ENCODE data around the gene TNNI2.
"Not testable (repeated sequence)": the region's sequence is repeated elsewhere in the genome, so short reads cannot be mapped to it uniquely, and the experiment has no call there.

Gene TNNI2

DNA sequence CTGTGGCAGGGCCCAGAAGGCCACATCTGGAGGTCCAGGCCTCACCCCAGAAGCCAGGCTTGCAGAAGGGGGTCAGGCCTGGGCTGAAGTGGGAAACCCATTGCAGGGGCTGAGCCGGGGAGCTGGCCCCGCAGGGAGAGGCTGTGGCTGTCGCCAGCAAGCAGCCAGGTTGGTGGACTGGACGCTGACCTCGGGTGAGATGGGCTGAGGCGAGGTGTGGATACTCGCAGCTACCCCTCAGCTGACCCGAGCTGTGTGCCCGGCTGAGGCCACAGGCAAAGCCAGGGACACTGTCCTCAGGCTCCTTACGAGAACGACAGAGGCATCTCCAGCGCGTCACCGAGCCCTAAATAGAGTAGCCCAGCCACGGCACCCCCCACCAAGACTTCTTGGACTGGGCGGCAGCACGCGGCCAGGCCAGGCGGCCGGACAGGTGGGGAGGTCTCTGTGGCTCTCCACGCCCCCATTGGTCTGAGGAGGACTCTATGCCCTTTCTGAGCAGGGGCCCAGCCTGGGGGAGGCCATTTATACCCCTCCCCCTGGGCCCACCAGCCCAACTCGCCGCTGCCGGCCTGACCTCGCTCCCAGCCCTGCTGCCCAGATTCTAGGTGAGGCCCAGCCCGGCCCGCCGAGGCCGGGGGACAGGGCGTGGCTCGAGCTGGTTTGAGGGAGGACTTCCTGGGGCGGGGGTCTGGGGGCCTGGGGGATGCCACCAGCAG, at the start of gene TNNI2:
Gene TNNI2 (plus strand): TSS at position 556 of the 719 bp plus-strand sequence. CDS start 716 bp downstream, outside the sequence.
- no peaks in the 10 kb centered on the region for H3K36me3 ChIP-seq (ENCODE audit: control insufficient read depth in 2 of 2, insufficient read depth in 2 of 2, low read length in 2 of 2)
- no peaks in the 10 kb centered on the region for H3K27me3 ChIP-seq (ENCODE audit: control insufficient read depth in 1 of 2, insufficient read depth in 2 of 2, low read length in 2 of 2)
- no peak within 1 kb of the TSS for H3K27ac ChIP-seq (ENCODE audit: low read length)
- no peak within 1 kb of the TSS for H3K4me3 ChIP-seq (ENCODE audit: low read length in 2 of 2)
- no peaks in the 10 kb centered on the region for H3K9me3 ChIP-seq (ENCODE audit: control insufficient read depth in 2 of 2, low read length in 2 of 2)
- peaks cover 3% of the 10 kb centered on the region for H3K4me1 ChIP-seq (ENCODE audit: control insufficient read depth, insufficient read depth, low read length)
- no peak within 1 kb of the TSS for H3K9ac ChIP-seq (ENCODE audit: low read length in 2 of 2)

DNA sequence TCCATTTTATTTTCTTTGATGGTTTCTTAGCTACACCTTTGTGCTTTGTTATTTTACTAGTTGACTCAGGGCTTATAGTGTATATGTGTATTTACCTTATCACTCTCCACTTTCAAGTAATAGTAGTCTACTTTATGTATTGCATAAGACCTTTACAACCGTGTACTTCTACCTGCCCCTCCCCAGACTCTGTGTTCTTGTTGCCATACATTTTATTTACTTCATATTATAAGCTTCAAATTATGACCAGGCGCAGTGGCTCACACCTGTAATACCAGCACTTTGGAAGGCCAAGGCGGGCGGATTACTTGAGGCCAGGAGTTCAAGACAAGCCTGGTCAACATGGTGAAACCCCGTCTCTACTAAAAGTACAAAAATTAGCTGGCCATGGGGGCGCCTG, 46.9 kb upstream of the TNNI2 start:
- Histone ChIP-seq H3K27me3 (ENCODE audit: control insufficient read depth in 1 of 2, insufficient read depth in 2 of 2, low read length in 2 of 2) (peaks cover 5 to 6% of the 10 kb centered on the region in 2 donors), H3K4me1 (ENCODE audit: control insufficient read depth, insufficient read depth, low read length) (no peaks in the 10 kb centered on the region), H3K4me3 (ENCODE audit: low read length in 2 of 2) (no peak overlapping the region), H3K9me3 (ENCODE audit: control insufficient read depth in 2 of 2, low read length in 2 of 2) (peaks cover 0 to 2% of the 10 kb centered on the region in 2 donors), H3K27ac (ENCODE audit: low read length) (no peak overlapping the region), H3K9ac (ENCODE audit: low read length in 2 of 2) (no peak overlapping the region), H3K36me3 (ENCODE audit: control insufficient read depth in 2 of 2, insufficient read depth in 2 of 2, low read length in 2 of 2) (no peaks in the 10 kb centered on the region)

DNA sequence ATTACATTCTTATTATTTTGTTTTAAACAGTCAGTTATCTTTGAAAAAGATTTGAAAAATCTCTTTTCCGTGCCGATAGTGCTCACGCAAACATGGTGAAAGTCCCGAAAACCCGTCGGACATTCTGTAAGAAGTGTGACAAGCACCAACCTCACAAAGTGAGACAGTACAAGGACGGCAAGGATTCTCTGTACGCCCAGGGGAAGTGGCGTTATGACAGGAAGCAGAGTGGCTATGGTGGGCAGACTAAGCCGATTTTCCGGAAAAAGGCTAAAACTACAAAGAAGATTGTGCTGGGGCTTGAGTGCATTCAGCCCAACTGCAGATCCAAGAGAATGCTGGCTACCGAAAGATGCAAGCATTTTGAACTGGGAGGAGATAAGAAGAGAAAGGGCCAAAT, 46.3 kb upstream of the TNNI2 start:
- H3K4me1 ChIP-seq (ENCODE audit: control insufficient read depth, insufficient read depth, low read length), result no peaks in the 10 kb centered on the region
- H3K27ac ChIP-seq (ENCODE audit: low read length), result no peak overlapping the region
- no peak overlapping the region for H3K9ac ChIP-seq (ENCODE audit: low read length in 2 of 2)
- peaks cover 5 to 6% of the 10 kb centered on the region in 2 donors for H3K27me3 ChIP-seq (ENCODE audit: control insufficient read depth in 1 of 2, insufficient read depth in 2 of 2, low read length in 2 of 2)
- peaks cover 0 to 2% of the 10 kb centered on the region in 2 donors for H3K9me3 ChIP-seq (ENCODE audit: control insufficient read depth in 2 of 2, low read length in 2 of 2)
- no peaks in the 10 kb centered on the region for H3K36me3 ChIP-seq (ENCODE audit: control insufficient read depth in 2 of 2, insufficient read depth in 2 of 2, low read length in 2 of 2)
- no peak overlapping the region for H3K4me3 ChIP-seq (ENCODE audit: low read length in 2 of 2)

DNA sequence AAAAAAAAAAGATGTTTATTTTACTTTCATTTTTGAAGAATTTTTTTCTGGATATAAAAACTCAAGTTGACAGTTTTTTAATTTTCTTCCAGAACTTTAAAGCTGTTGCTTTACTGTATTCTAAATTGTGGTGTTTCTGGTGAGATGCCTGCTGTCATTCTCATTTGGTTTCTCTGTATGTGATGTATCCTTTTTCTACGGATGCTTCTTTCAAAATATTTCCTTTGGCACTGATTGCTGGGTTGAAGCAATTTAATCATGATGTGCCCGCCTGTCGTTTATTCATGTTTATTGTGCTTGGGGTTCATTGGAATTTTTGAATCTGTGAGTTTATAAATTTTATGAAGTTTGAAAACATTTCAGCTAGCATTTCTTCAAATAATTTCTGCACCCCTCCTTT, 45.7 kb upstream of the TNNI2 start:
- H3K4me3 ChIP-seq (ENCODE audit: low read length in 2 of 2), result no peak overlapping the region
- peaks cover 0 to 2% of the 10 kb centered on the region in 2 donors for H3K9me3 ChIP-seq (ENCODE audit: control insufficient read depth in 2 of 2, low read length in 2 of 2)
- no peaks in the 10 kb centered on the region for H3K36me3 ChIP-seq (ENCODE audit: control insufficient read depth in 2 of 2, insufficient read depth in 2 of 2, low read length in 2 of 2)
- H3K27me3 ChIP-seq (ENCODE audit: control insufficient read depth in 1 of 2, insufficient read depth in 2 of 2, low read length in 2 of 2), result peaks cover 5 to 6% of the 10 kb centered on the region in 2 donors
- H3K4me1 ChIP-seq (ENCODE audit: control insufficient read depth, insufficient read depth, low read length), result no peaks in the 10 kb centered on the region
- no peak overlapping the region for H3K27ac ChIP-seq (ENCODE audit: low read length)
- no peak overlapping the region for H3K9ac ChIP-seq (ENCODE audit: low read length in 2 of 2)

DNA sequence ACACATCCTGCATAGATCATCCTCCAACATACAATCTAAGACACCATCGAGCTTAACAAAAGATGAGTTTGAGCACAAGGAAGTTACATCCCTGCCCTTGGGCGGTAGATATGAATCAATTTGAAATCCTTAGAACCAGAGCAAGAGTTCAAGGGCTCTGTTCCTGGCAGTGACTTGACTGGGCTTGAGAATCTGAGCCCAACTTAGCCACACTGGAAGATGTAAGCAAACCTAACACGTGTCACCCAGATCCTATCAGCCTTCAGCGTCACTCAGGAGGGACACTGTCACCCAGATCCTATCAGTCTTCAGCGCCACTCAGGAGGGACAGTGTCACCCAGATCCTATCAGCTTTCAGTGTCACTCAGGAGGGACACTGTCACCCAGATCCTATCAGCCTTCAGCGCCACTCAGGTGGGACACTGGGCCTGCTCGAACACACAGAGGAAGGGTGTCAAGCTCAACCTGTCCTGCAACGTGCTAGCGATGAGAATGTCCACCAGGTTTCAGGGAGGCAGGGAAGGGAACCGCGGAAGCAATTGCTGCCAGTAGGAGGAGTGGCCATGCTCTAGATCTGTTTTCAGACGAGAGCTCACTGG, 42.3 kb upstream of the TNNI2 start:
- Histone ChIP-seq H3K9ac (ENCODE audit: low read length in 2 of 2) (no peak overlapping the region), H3K4me1 (ENCODE audit: control insufficient read depth, insufficient read depth, low read length) (no peaks in the 10 kb centered on the region), H3K27me3 (ENCODE audit: control insufficient read depth in 1 of 2, insufficient read depth in 2 of 2, low read length in 2 of 2) (peaks cover 5 to 6% of the 10 kb centered on the region in 2 donors), H3K4me3 (ENCODE audit: low read length in 2 of 2) (no peak overlapping the region), H3K9me3 (ENCODE audit: control insufficient read depth in 2 of 2, low read length in 2 of 2) (peaks cover 0 to 2% of the 10 kb centered on the region in 2 donors), H3K36me3 (ENCODE audit: control insufficient read depth in 2 of 2, insufficient read depth in 2 of 2, low read length in 2 of 2) (no peaks in the 10 kb centered on the region), H3K27ac (ENCODE audit: low read length) (no peak overlapping the region)

DNA sequence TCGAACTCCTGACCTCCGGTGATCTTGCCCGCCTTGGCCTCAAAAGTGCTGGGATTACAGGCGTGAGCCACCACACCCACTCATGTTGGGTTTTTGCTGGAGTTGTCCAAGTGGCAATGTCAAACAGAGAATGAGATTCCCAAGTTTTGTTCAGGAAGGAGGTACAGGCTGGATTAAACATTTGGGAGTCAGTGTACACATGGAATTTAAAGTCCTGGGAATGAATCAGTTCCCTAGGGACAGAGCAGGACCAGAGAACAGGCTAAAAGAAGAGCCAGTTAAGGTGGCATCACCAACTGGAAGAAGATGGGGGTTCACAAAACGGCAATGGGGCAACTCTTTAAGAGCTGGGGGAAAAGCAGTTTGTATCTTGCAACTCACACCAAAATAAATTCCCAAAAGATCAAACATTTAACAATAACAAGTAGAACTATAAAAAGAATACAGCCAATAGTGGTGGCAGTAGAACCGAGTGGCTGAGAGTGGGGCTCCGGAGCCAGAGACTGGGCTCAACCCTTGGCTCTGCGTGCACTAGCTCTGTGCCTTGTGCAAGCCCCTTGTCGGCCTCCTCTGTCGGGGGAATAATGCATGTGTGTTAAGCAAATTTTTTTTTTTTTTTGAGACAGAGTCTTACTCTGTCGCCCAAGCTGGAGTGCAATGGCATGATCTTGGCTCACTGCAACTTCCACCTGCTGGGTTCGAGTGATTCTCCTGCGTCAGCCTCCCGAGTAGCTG, 41.2 kb upstream of the TNNI2 start:
- Histone ChIP-seq H3K9ac (ENCODE audit: low read length in 2 of 2) (no peak overlapping the region), H3K36me3 (ENCODE audit: control insufficient read depth in 2 of 2, insufficient read depth in 2 of 2, low read length in 2 of 2) (no peaks in the 10 kb centered on the region), H3K4me1 (ENCODE audit: control insufficient read depth, insufficient read depth, low read length) (no peaks in the 10 kb centered on the region), H3K4me3 (ENCODE audit: low read length in 2 of 2) (no peak overlapping the region), H3K9me3 (ENCODE audit: control insufficient read depth in 2 of 2, low read length in 2 of 2) (peaks cover 0 to 1% of the 10 kb centered on the region in 2 donors), H3K27me3 (ENCODE audit: control insufficient read depth in 1 of 2, insufficient read depth in 2 of 2, low read length in 2 of 2) (peaks cover 5 to 6% of the 10 kb centered on the region in 2 donors), H3K27ac (ENCODE audit: low read length) (no peak overlapping the region)

DNA sequence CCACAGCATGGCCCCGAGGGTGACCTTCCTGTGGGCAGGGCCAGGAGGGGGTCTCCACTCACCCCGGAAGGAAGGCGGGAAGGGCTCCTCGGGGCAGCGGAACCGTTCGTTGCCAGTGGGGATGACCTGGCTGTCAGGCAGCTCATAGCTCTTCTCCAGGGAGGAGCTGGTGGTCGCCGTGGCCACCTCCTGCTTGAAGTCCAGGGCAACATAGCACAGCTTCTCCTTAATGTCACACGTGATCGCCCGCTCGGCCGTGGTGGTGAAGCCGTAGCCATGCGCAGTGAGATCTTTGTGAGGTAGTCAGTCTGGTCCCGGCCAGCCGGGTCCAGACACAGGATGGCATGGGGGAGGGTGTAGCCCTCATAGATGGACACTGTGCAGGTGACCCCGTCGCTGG, 35.5 kb upstream of the TNNI2 start:
- H3K4me3 ChIP-seq (ENCODE audit: low read length in 2 of 2), result no peak overlapping the region
- no peak overlapping the region for H3K9ac ChIP-seq (ENCODE audit: low read length in 2 of 2)
- H3K36me3 ChIP-seq (ENCODE audit: control insufficient read depth in 2 of 2, insufficient read depth in 2 of 2, low read length in 2 of 2), result no peaks in the 10 kb centered on the region
- H3K4me1 ChIP-seq (ENCODE audit: control insufficient read depth, insufficient read depth, low read length), result no peaks in the 10 kb centered on the region
- no peaks in the 10 kb centered on the region for H3K9me3 ChIP-seq (ENCODE audit: control insufficient read depth in 2 of 2, low read length in 2 of 2)
- H3K27me3 ChIP-seq (ENCODE audit: control insufficient read depth in 1 of 2, insufficient read depth in 2 of 2, low read length in 2 of 2), result peaks cover 2 to 9% of the 10 kb centered on the region in 2 donors
- no peak overlapping the region for H3K27ac ChIP-seq (ENCODE audit: low read length)

DNA sequence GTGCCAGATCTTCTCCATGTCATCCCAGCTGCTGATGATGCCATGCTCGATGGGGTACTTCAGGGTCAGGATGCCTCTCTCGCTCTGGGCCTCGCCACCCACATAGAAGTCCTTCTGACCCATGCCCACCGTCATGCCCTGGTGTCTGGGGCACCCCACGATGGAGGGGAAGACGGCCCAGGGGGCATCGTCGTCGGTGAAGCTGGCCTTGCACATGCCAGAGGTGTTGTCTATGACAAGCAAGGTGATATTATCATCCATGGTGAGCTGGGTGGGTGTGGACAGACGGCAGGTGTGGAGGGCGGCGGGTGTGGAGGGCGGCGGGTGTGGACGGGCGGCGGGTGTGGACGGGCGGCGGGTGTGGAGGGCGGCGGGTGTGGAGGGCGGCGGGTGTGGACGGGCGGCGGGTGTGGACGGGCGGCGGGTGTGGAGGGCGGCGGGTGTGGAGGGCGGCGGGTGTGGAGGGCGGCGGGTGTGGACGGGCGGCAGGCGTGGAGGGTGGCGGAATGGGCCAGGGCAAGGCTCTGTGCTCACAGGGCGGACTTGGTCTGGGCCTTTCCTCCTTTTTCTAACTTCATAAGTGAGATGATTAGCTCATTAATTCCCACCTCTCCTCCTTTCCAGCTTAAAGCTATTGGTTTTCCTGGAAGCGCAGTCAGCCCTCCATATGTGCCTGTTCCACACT, 34.8 kb upstream of the TNNI2 start:
- not testable (repeated sequence) for H3K36me3 ChIP-seq (ENCODE audit: control insufficient read depth in 2 of 2, insufficient read depth in 2 of 2, low read length in 2 of 2); H3K4me3 ChIP-seq (ENCODE audit: low read length in 2 of 2); H3K4me1 ChIP-seq (ENCODE audit: control insufficient read depth, insufficient read depth, low read length); H3K27ac ChIP-seq (ENCODE audit: low read length); H3K27me3 ChIP-seq (ENCODE audit: control insufficient read depth in 1 of 2, insufficient read depth in 2 of 2, low read length in 2 of 2); H3K9me3 ChIP-seq (ENCODE audit: control insufficient read depth in 2 of 2, low read length in 2 of 2); H3K9ac ChIP-seq (ENCODE audit: low read length in 2 of 2)

DNA sequence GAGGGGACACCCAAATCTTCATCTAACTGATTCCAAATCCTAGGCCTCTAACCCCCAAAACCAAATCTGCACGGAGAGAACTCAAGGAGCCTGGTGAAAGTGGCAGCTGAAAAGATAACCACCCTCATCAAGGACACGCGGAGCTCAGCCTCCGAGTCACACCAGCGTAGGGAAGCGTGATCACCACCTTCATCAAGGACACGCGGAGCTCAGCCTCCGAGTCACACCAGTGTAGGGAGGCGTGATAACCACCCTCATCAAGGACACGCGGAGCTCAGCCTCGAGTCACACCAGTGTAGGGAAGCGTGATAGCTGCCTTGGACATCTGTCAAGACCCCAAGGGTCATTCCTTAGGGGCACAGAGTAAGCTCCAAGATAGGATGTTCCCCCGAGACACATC, 33.3 kb upstream of the TNNI2 start:
- Histone ChIP-seq H3K36me3 (ENCODE audit: control insufficient read depth in 2 of 2, insufficient read depth in 2 of 2, low read length in 2 of 2) (no peaks in the 10 kb centered on the region), H3K4me1 (ENCODE audit: control insufficient read depth, insufficient read depth, low read length) (no peaks in the 10 kb centered on the region), H3K4me3 (ENCODE audit: low read length in 2 of 2) (no peak overlapping the region), H3K27ac (ENCODE audit: low read length) (no peak overlapping the region), H3K9ac (ENCODE audit: low read length in 2 of 2) (no peak overlapping the region), H3K27me3 (ENCODE audit: control insufficient read depth in 1 of 2, insufficient read depth in 2 of 2, low read length in 2 of 2) (peaks cover 2 to 9% of the 10 kb centered on the region in 2 donors), H3K9me3 (ENCODE audit: control insufficient read depth in 2 of 2, low read length in 2 of 2) (no peaks in the 10 kb centered on the region)

DNA sequence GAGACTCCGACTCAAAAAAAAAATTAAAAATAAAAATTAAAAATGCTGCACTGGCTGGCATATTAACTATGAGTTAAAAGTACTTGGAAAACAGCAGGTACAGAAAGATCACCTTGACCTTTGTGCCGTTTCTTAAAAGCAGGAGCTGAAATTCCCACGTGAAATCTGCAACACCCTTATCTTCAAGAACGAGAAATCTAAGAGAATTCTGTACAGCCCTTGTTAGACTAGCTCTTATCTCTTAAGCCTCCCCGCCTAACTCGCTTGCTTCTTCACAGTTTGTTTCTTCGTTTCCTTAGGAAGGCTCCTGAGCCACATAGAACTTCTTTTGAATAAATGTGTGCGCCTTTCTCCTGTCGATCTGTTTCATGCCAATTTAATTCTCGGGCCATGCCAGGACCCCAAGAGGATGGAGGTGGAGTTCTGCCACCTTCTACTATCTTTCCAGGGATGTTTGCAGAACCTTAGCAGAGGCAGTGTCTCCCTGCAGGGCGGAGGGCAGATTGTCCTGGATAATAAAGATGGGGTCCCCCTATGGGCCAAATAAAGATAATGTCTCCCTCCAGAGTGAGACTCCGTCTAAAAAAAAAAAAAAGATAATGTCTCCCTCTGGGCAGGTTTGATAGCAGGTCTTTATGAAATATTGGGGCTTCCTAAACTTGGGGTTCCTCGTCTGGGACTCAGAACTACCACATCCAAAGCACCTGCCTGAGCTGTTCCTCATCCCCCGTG, 31.4 kb upstream of the TNNI2 start:
- H3K27me3 ChIP-seq (ENCODE audit: control insufficient read depth in 1 of 2, insufficient read depth in 2 of 2, low read length in 2 of 2), result peaks cover 2 to 12% of the 10 kb centered on the region in 2 donors
- H3K4me3 ChIP-seq (ENCODE audit: low read length in 2 of 2), result no peak overlapping the region
- peaks cover 3 to 4% of the 10 kb centered on the region in 2 donors for H3K9me3 ChIP-seq (ENCODE audit: control insufficient read depth in 2 of 2, low read length in 2 of 2)
- H3K36me3 ChIP-seq (ENCODE audit: control insufficient read depth in 2 of 2, insufficient read depth in 2 of 2, low read length in 2 of 2), result no peaks in the 10 kb centered on the region
- H3K27ac ChIP-seq (ENCODE audit: low read length), result no peak overlapping the region
- no peak overlapping the region for H3K9ac ChIP-seq (ENCODE audit: low read length in 2 of 2)
- no peaks in the 10 kb centered on the region for H3K4me1 ChIP-seq (ENCODE audit: control insufficient read depth, insufficient read depth, low read length)

All from stomach smooth muscle (tissue), 2 donors.